ENCODE data around the gene ABCC9.

The ABCC9 gene

GRCh38 chr12:21877293-21877982 is 63.8 kb downstream of the ABCC9 start:
- ATAC-seq (no peak), DNase-seq (no peak)

- ATAC-seq = no peak
- DNase-seq = no peak
Observed at GRCh38 chr12:21865846-21866245, 75.4 kb downstream of the ABCC9 start.

DNA sequence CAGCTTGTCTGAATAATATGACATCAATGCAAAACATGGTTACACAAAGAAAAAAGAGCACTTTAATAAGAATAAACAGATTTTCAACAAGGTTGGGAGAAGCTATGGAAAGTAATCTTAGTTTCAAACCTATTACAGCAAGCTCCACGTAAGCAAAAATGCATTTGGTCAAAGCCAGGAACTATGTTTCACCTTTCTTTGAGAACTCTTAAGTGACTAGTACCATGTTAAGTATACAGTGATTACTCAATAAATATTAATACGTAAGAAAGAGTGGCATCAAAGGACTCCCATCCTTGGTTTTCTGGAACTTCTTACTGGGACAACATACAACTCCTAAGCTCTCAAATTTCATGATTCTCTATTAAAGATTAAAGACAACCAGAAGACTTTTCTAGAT is 80.7 kb downstream of the ABCC9 start:
- DNase-seq = no peak

DNA sequence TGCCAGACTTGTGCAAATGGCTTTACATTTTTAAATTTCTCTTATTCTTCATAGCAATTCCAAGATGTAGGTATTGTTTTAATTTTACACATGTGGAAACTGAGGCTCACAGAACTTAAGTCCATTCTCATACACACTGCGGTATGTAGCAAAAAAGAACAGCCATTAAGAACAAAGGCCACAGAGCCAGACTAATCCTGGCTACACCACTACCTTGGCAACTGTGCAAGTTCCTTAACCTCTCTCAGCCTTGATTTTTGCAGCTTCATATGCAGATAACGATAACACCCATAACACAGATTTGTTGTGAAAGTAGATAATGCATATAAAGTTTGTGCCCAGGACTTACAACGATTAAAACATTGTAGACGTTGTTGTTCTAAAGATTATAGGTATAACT is 81.1 kb downstream of the ABCC9 start:
- DNase-seq (no peak), ATAC-seq (no peak)

More for the DNA sequence above, 80.7 kb downstream of the ABCC9 start:
- ATAC-seq = no peak

GRCh38 chr12:21852251-21852650 is 89.0 kb downstream of the ABCC9 start:
- DNase-seq = no peak
- ATAC-seq = no peak

- ATAC-seq (no peak), DNase-seq (no peak)
Observed at GRCh38 chr12:21851151-21851550, 90.1 kb downstream of the ABCC9 start.

- ATAC-seq (no peak), DNase-seq (no peak)
Observed at GRCh38 chr12:21850419-21850818, 90.8 kb downstream of the ABCC9 start.

GRCh38 chr12:21849878-21850277 is 91.3 kb downstream of the ABCC9 start:
- DNase-seq (no peak), ATAC-seq (no peak)

DNA sequence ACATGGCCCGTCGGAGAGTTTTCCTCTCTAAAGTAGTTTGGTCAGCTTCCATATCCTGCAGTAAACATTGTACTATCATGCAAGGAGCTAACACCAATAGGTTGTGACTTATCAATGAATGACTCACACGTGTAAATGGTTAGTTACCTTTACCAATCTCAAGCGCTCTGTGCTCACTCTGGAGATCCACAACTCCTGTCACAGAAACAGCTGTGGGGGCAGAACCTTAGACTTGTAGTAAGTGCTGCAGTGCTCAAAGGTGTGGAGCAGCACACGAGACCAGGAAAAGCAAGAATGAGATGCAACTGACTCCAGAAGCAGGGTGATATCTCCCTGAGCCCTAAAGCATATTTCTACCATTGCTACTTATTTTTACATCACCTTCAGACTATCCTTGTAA is 93.0 kb downstream of the ABCC9 start:
- no peak for DNase-seq
- ATAC-seq = no peak

DNA sequence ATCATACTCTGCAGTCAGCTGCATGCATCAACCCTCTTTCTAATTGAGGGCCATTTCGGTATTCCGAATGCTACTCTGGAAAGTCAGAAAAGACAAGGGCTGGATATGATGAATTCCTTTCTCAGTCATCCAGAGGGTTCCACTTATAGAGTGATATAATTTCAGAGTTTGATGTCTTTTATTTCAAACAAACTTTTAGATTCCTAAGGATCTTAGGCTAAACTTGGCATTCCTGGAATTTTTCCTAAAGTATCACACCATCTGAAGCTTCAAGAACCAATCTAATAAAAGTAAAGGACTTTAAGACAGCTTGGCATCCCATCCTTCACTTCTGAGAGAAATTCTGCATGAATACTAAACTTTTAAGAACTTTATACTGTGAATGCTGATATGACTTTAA is 97.4 kb downstream of the ABCC9 start:
- DNase-seq (no peak), ATAC-seq (no peak)

- no peak for DNase-seq
- no peak for ATAC-seq
Observed at GRCh38 chr12:21839776-21840175, 101.5 kb downstream of the ABCC9 start.

- ATAC-seq (no peak), DNase-seq (no peak)
Observed at GRCh38 chr12:21837847-21838246, 103.4 kb downstream of the ABCC9 start.

DNA sequence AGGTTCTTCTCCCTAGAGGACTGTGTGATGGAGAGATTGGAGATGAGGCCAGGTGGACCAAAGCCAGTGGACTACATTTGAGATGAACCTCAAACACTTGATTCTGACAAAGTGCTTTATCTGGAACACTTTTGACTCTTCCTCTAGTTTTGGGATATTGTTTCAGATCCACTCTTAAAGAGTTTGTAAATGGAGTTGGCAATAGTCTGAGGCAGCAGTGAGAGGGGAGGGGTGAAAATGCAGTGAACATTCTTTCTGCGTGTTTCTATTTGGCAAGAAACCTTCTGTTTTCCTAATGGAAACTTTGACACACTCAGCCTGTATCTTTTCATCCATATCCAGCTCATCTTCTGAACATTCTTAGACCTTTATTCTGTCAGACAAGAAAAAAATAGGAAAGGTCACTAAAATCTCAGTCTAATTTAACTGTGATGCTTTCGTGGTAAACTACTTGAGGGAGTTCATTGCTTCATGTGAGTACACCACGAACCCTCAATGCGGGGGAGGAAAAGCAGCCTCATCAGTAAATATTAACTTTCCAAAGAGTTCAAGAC is 109.4 kb downstream of the ABCC9 start:
- ATAC-seq (no peak), DNase-seq (no peak)

GRCh38 chr12:21828779-21829178 is 112.4 kb downstream of the ABCC9 start:
- ATAC-seq = no peak
- DNase-seq = no peak

- DNase-seq = no peak
- ATAC-seq = no peak
Observed at GRCh38 chr12:21828136-21828775, 113.0 kb downstream of the ABCC9 start.

DNA sequence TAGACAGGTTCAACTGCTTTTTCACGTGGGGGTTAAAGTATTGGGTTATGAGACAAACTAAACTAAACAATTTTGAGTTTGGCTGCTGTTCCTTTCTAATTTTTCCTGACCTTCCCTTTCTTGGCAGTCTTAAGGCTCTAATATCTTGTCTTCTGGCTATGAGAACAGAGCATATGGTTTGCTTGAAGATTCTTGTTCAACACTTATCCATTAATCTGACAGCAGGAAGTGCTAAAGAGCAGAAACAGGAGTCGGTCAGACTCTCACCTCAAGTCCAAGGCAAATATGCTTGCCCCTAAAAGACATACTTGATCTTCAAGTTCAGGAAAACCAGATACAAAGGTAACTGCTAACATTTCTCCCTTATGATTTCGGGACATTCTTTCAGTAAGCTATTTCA is 114.1 kb downstream of the ABCC9 start:
- ATAC-seq (no peak), DNase-seq (no peak)

GRCh38 chr12:21826618-21826910 is 114.7 kb downstream of the ABCC9 start:
- ATAC-seq = no peak
- DNase-seq = no peak

GRCh38 chr12:21825886-21826617 is 115.2 kb downstream of the ABCC9 start:
- ATAC-seq (no peak), DNase-seq (no peak)

DNA sequence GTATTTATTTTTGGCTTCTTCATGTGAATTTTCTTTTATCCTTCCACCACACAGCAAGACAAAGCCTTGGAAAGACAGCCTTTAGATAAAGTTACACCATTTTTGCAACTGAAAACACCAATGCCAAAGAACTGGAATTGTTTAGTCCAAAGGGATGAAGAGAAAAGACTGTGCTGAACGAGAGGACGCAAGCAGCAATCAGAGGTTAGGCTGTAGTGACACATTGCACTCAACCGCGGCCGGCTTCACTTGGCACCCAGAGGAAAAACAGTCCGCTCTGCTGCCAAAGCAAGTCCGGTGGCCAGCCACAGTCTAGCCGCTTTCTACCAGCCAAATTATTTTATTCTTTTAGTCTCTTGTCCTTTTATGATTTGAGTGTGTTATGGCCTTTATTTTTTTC is 117.6 kb downstream of the ABCC9 start:
- no peak for ATAC-seq
- no peak for DNase-seq

GRCh38 chr12:21819678-21820077 is 121.5 kb downstream of the ABCC9 start:
- DNase-seq = no peak

GRCh38 chr12:21819236-21819635 is 122.0 kb downstream of the ABCC9 start:
- DNase-seq = no peak
- ATAC-seq = no peak

More at GRCh38 chr12:21819678-21820077, 121.5 kb downstream of the ABCC9 start:
- ATAC-seq = no peak

- DNase-seq (no peak), ATAC-seq (no peak)
Observed at GRCh38 chr12:21818627-21819026, 122.6 kb downstream of the ABCC9 start.

DNA sequence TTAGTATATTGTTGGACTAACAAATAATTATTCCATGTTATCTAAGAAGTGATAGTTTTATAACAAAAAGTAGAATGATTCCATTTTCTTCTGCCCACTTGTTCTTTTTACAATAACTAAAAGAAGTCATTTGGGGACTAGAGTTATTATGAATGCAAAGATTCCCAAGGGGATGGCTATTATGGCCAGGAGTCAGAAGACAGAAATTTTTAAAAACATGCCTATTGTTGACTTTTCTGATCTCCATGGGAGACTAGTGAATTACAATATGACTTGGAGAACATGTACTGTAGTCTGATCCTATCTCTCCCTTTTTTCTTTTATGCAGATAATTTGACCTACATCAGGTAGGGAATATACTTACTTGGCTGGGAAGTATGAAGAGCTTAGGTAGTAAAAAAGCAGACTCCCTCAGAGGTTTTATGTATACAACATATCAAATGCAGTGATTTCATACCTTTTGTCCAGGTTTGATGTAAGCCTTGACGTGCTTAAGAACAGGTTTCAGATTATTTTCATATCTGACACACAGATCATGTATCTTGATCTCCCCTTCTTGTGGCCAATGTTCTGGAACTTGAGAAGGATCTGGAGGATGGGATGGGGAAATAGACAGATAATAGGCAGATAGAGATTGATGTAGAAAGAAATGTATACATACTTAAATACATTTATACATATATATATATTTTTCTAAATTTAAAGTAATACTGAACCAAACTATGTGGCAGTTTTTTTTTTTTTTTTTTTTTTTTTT is 125.7 kb downstream of the ABCC9 start:
- DNase-seq = no peak

More for the DNA sequence above, 125.7 kb downstream of the ABCC9 start:
- ATAC-seq = no peak
